ENCODE results near the gene CADM1.
"Not testable (repeated sequence)": the region's sequence is repeated elsewhere in the genome, so short reads cannot be mapped to it uniquely, and the experiment has no call there.

The CADM1 gene

GRCh38 chr11:115481528-115481927, 22.7 kb downstream of the CADM1 start:
- in situ Hi-C loops (cut with MboI; ENCODE audit: low sequenced_read_pairs) = no loop called here

DNA sequence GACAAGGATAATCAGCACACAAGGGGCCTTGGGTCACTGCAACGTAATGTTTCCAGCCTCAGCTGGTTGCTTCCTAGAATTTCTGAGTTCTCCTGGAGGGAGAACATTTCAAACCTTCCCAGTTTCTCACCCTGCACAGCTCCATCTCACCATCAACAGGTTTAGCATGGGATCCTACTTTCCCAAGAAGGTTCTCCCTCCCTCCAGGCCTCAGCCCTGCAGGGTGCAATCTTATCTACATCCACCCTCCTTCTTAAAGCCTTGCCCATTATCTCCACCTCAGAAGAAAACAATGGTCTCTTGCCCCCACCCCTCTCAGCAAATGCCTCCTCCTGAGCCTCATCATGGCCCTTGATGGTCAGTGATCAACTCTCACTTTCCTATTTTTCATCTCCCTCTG, 23.6 kb downstream of the CADM1 start:
- in situ Hi-C loops (cut with MboI; ENCODE audit: low sequenced_read_pairs) = no loop called here

GRCh38 chr11:115477410-115477809, 26.8 kb downstream of the CADM1 start:
- in situ Hi-C loops (cut with MboI; ENCODE audit: low sequenced_read_pairs) = no loop called here

- in situ Hi-C loops (cut with MboI; ENCODE audit: low sequenced_read_pairs) = no loop called here
Observed at GRCh38 chr11:115476463-115477286, 27.5 kb downstream of the CADM1 start.

GRCh38 chr11:115475564-115475963, 28.7 kb downstream of the CADM1 start:
- in situ Hi-C loops (cut with MboI; ENCODE audit: low sequenced_read_pairs) = no loop called here

DNA sequence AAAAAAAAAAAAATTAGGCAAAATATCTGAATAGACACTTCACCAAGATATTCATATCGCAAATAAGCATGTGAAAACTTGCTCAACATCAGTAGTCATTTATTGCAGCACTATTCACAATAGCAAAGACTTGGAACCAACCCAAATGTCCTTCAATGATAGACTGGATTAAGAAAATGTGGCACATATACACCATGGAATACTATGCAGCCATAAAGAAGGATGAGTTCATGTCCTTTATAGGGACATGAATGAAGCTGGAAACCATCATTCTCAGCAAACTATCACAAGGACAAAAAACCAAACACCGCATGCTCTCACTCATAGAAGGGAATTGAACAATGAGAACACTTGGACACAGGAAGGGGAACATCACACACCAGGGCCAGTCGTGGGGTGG, 29.9 kb downstream of the CADM1 start:
- in situ Hi-C loops (cut with MboI; ENCODE audit: low sequenced_read_pairs) = not testable (repeated sequence)

GRCh38 chr11:115473167-115473566, 31.0 kb downstream of the CADM1 start:
- in situ Hi-C loops (cut with MboI; ENCODE audit: low sequenced_read_pairs) = no loop called here

DNA sequence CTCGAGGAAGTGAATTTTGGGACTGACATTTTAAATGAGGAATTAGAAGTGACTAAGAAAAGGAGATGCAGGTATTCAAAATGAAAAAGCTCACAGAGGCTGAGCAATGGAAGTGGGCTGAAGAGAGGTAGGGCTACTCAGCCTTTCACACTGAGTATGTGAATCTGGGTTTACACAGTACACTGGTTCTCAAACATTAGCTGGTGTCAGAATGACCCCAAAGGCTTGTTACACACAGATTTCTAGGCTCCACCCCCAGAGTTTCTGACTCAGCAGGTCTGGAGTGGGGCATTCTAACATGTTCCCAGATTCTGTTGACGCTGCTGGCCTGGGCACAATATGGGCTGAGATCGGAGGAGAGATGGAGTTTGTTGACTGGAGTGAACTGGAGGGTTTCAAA, 32.8 kb downstream of the CADM1 start:
- in situ Hi-C loops (cut with MboI; ENCODE audit: low sequenced_read_pairs) = no loop called here

DNA sequence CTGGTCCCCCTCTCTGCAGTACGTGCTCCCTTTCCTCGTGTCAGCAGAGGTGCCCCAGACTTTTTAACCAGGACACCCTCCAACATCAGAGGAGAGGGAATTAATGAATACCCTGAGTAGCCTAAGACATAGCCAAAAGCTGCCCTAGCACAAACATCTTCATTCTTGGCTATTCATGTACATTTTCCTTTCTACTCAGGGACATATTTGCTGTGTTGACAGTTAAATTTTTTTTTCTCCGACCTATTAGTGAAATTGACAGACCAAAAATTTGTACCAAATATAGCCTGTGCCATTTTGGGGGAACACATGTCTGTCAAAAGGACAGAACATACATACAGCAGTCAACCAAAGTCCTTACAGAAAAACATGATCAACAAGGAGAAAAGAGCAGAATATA, 33.3 kb downstream of the CADM1 start:
- in situ Hi-C loops (cut with MboI; ENCODE audit: low sequenced_read_pairs) = no loop called here

GRCh38 chr11:115469361-115469760, 34.9 kb downstream of the CADM1 start:
- in situ Hi-C loops (cut with MboI; ENCODE audit: low sequenced_read_pairs) = no loop called here

DNA sequence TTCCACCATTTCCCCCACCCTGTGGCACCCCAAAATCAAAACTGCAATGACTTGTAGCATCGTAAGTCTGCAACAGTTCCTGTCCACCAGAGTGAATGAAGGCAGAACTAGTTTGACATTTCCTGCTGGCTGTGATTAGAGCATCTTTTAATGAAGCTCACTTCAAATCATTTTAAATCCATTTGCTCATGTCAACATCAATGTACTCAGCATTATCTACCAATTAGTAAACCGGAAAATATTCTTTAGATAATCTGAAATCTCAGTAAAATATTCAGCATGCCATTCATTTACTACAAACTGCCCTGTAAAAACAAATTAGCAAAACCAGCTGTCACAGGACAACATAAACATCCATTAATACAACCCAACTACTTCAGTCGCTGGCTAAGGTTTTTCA, 38.1 kb downstream of the CADM1 start:
- in situ Hi-C loops (cut with MboI; ENCODE audit: low sequenced_read_pairs) = no loop called here

DNA sequence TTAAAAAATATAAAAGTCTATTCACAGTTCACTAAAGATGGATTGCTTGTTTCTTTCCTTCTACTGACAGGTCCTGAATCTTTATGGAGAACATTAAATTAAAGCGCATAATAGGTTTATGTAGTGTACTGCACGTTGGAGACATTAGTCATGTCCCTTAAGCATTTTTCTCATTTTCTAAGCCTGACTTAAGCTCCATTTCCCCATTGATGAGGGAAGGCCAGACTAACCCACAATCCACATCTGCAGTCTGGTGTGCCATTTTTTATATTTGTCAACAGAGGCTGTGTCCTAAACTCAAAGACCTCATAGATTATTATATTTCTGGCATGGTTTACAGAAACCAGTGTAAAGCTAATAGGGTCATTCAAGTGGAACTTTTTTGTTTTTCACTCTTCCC, 39.9 kb downstream of the CADM1 start:
- in situ Hi-C loops (cut with MboI; ENCODE audit: low sequenced_read_pairs) = no loop called here

DNA sequence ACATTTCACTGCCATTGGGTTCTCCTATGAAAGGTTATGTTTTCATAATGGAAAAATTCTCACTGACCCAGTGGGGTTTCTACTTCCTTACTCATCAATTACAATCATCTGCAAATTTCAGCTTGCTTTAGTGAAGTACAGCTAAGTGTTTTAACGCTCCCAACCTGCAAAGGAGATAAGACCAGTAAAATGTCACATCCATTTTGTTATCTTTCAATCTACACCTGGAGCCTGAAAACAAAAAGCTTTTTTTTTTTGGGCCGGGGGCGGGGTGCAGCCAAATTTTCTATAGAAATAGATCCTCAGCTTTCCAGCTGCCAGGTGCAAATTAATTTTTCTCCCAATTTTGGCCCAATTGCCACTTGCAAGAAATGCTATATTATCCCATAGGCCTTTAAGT, 40.6 kb downstream of the CADM1 start:
- in situ Hi-C loops (cut with MboI; ENCODE audit: low sequenced_read_pairs) = no loop called here

GRCh38 chr11:115462757-115463156, 41.5 kb downstream of the CADM1 start:
- in situ Hi-C loops (cut with MboI; ENCODE audit: low sequenced_read_pairs) = no loop called here

GRCh38 chr11:115462004-115462541, 42.1 kb downstream of the CADM1 start:
- in situ Hi-C loops (cut with MboI; ENCODE audit: low sequenced_read_pairs) = no loop called here

DNA sequence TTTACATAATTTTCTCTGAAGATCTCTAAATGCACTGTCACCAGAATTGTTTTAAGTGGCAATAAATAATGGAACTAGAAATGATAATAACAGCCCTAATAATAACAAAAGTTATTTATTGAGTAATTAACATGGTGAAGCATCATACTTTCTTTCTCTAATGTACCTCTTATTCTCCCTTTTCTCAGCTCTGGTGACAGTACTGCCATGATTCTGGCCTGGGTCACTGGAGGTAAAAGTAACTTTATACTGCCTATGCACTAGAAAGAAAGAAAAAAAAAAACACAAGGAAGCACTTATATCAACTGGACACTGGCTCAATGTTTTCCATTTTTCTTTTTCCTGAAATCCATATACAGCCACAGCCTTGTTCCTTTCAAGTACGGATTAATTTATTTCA, 43.7 kb downstream of the CADM1 start:
- in situ Hi-C loops (cut with MboI; ENCODE audit: low sequenced_read_pairs) = no loop called here

DNA sequence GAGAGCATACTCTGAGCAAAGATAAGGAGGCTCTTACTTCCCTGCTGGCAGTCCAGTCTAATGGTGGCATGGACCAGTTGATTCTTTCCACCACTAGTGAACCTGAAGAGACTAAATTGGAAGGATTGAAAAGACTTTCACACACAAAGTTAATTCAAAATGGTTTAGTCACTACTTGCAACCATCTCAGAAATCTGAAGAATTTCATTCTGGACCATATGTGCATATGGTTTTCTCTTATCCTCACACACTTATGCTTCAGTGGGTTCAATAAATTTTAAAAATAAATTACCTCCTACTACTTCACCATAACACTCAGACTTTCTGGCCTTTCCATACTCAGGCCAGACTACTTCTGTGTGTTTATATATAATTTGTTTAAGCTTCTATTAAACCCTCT, 44.7 kb downstream of the CADM1 start:
- in situ Hi-C loops (cut with MboI; ENCODE audit: low sequenced_read_pairs) = no loop called here

GRCh38 chr11:115458877-115459276, 45.3 kb downstream of the CADM1 start:
- in situ Hi-C loops (cut with MboI; ENCODE audit: low sequenced_read_pairs) = no loop called here

GRCh38 chr11:115456019-115456418, 48.2 kb downstream of the CADM1 start:
- in situ Hi-C loops (cut with MboI; ENCODE audit: low sequenced_read_pairs) = no loop called here

DNA sequence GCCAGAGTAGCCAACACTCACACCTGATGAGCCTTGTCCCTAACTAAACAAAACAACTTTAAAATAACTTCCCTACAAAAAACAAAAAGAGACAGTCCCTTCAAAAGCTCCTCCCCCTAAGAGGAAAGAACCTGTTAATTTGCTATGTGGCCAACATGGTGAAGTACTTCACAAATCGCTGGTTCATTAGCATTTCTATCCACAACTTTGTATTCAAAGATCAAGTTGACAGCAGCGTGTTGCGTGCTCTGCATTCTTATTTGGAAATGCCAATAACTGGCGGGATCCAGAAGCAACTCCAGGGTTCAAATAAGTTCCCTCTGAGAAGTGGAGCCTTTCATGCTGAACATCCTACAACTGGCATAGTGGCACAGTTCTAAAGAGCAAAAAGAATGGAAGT, 48.6 kb downstream of the CADM1 start:
- in situ Hi-C loops (cut with MboI; ENCODE audit: low sequenced_read_pairs) = no loop called here

GRCh38 chr11:115454525-115454924, 49.7 kb downstream of the CADM1 start:
- in situ Hi-C loops (cut with MboI; ENCODE audit: low sequenced_read_pairs) = no loop called here

GRCh38 chr11:115453693-115454490, 50.3 kb downstream of the CADM1 start:
- in situ Hi-C loops (cut with MboI; ENCODE audit: low sequenced_read_pairs) = no loop called here
